ENCODE measurements around the gene CTNNA3.

The CTNNA3 gene

DNA sequence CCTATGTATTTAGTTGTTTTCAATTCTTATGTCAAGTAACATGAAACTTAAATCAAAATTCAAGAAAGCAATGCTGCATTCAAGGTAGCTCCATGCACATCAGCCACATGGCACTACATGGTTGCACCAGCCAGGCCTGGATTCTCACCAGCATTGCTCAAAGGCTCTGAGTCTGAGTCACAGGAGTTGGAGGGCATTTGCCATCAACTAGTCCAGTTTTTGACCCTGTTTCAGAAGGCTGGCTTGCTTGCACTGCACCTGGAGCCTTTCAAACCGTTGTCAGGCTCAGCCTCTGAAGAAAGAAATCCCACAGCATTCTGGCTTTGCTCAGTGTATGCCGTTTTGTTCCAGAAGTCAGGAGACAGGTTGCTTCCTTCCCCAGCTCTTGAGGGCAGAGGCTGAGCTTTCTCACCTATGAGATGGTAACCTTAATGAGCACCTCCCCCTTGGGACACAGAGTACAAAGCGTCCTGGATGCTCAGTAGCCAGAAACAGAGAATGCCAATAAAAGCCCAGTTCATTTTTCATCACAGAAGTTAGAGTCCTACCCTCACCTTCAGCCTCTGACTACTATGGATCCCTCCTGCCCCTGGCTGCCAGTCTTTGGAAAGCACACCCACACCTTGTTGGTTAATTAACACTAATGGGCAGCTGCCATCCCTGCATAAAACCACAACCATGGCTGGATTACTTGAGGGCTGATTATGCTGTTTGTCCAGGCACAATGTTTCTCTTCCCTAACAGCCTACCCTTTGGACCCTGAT lies 1058.5 kb downstream of the CTNNA3 start:
- H3K9me3 ChIP-seq (replicated peaks; ENCODE audit: low read length): no peaks in the 10 kb centered on the region
- no peaks in the 10 kb centered on the region for H3K27me3 ChIP-seq (ENCODE audit: control insufficient read depth, insufficient read depth, low read length)
- no peaks in the 10 kb centered on the region for H3K36me3 ChIP-seq (ENCODE audit: insufficient read depth, low read length)
- H3K4me2 ChIP-seq (ENCODE audit: low read length): no peak overlapping the region
- no peak overlapping the region for H3K4me3 ChIP-seq (ENCODE audit: low read length)
- H3K4me1 ChIP-seq (ENCODE audit: control insufficient read depth, insufficient read depth, low read length): peaks cover 45% of the 10 kb centered on the region
- H3K9ac ChIP-seq (ENCODE audit: low read depth, low read length): no peak overlapping the region

DNA sequence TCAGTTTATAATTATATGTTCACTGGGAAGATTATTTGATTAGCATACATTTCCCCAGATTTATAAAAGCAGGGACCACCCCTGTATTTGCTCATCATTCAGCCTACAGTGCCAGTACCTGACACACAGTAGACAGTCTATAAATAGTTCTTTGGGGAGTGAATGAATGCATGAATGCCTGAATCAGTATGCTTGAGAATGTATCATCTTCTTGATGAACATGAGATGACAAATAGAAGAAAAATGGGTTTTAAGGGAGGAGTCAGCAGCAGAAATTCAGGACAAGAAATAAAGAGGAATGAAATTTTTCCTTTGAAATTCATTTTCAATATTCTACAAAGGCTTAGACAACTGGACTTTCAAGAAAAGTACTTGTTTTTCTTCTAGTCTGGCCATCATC lies 1066.0 kb downstream of the CTNNA3 start:
- H3K4me1 ChIP-seq (ENCODE audit: control insufficient read depth, insufficient read depth, low read length): peaks cover 15% of the 10 kb centered on the region
- H3K36me3 ChIP-seq (ENCODE audit: insufficient read depth, low read length): no peaks in the 10 kb centered on the region
- no peak overlapping the region for H3K9ac ChIP-seq (ENCODE audit: low read depth, low read length)
- H3K4me3 ChIP-seq (ENCODE audit: low read length): no peak overlapping the region
- H3K9me3 ChIP-seq (replicated peaks; ENCODE audit: low read length): no peaks in the 10 kb centered on the region
- H3K27me3 ChIP-seq (ENCODE audit: control insufficient read depth, insufficient read depth, low read length): no peaks in the 10 kb centered on the region
- H3K4me2 ChIP-seq (ENCODE audit: low read length): peak overlapping the region; percentile 25

DNA sequence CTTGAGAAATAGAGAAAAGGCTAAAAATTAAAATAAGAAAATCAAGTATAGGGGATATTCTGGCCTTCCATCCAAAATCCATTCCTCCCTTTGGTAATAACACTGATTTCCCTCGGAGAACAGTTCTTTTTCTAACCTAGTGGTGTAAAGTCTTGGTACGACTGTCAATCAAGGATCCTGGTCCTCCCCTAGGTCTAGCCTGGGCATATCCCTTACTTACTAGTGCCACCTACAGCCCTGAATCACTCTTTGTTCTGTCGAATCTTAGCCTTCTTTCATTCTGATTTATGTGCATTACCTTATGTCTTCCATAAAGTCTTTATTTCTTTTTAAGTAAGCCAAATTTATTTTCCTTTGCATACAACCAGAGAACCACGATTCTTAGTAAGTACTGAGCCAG lies 1068.8 kb downstream of the CTNNA3 start:
- H3K27me3 ChIP-seq (ENCODE audit: control insufficient read depth, insufficient read depth, low read length): no peaks in the 10 kb centered on the region
- H3K9ac ChIP-seq (ENCODE audit: low read depth, low read length): no peak overlapping the region
- H3K4me2 ChIP-seq (ENCODE audit: low read length): no peak overlapping the region
- H3K4me3 ChIP-seq (ENCODE audit: low read length): no peak overlapping the region
- H3K4me1 ChIP-seq (ENCODE audit: control insufficient read depth, insufficient read depth, low read length): peaks cover 15% of the 10 kb centered on the region
- H3K36me3 ChIP-seq (ENCODE audit: insufficient read depth, low read length): no peaks in the 10 kb centered on the region
- no peaks in the 10 kb centered on the region for H3K9me3 ChIP-seq (replicated peaks; ENCODE audit: low read length)

GRCh38 chr10:66625709-66626590 lies 1070.0 kb downstream of the CTNNA3 start:
- Histone ChIP-seq H3K4me3 (ENCODE audit: low read length) (no peak overlapping the region), H3K4me2 (ENCODE audit: low read length) (no peak overlapping the region), H3K4me1 (ENCODE audit: control insufficient read depth, insufficient read depth, low read length) (peaks cover 15% of the 10 kb centered on the region), H3K36me3 (ENCODE audit: insufficient read depth, low read length) (no peaks in the 10 kb centered on the region), H3K27me3 (ENCODE audit: control insufficient read depth, insufficient read depth, low read length) (no peaks in the 10 kb centered on the region), H3K9ac (ENCODE audit: low read depth, low read length) (no peak overlapping the region), H3K9me3 (replicated peaks; ENCODE audit: low read length) (no peaks in the 10 kb centered on the region)

- Histone ChIP-seq H3K9ac (ENCODE audit: low read depth, low read length) (no peak overlapping the region), H3K4me3 (ENCODE audit: low read length) (no peak overlapping the region), H3K4me2 (ENCODE audit: low read length) (no peak overlapping the region), H3K4me1 (ENCODE audit: control insufficient read depth, insufficient read depth, low read length) (peaks cover 5% of the 10 kb centered on the region), H3K36me3 (ENCODE audit: insufficient read depth, low read length) (no peaks in the 10 kb centered on the region), H3K9me3 (replicated peaks; ENCODE audit: low read length) (no peaks in the 10 kb centered on the region), H3K27me3 (ENCODE audit: control insufficient read depth, insufficient read depth, low read length) (no peaks in the 10 kb centered on the region)
Measured at GRCh38 chr10:66622050-66622449, 1073.9 kb downstream of the CTNNA3 start.

GRCh38 chr10:66604195-66604594 lies 1091.8 kb downstream of the CTNNA3 start:
- no peak overlapping the region for H3K4me2 ChIP-seq (ENCODE audit: low read length)
- no peaks in the 10 kb centered on the region for H3K4me1 ChIP-seq (ENCODE audit: control insufficient read depth, insufficient read depth, low read length)
- H3K9me3 ChIP-seq (replicated peaks; ENCODE audit: low read length): no peaks in the 10 kb centered on the region
- no peak overlapping the region for H3K4me3 ChIP-seq (ENCODE audit: low read length)
- H3K9ac ChIP-seq (ENCODE audit: low read depth, low read length): no peak overlapping the region
- no peaks in the 10 kb centered on the region for H3K36me3 ChIP-seq (ENCODE audit: insufficient read depth, low read length)
- H3K27me3 ChIP-seq (ENCODE audit: control insufficient read depth, insufficient read depth, low read length): no peaks in the 10 kb centered on the region

DNA sequence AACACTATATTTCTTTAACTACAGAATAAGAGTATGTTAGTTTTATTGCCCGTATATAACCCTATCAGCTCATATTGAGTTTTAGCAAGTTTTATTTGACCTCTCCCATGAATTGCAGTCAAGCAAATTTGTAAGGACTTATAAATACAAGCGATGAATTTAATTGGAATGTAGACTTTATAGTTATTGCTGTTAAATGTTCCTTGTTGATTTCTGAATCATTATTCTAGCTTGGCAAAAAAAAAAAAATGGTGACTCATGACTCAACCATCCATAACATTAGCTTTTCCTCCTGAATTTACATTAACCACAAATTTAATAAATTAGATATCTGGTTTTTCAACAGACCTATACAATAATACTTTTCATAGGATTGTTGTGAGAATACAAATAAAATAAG lies 1104.1 kb downstream of the CTNNA3 start:
- peak overlapping the region; percentile 51 for H3K4me2 ChIP-seq (ENCODE audit: low read length)
- no peaks in the 10 kb centered on the region for H3K27me3 ChIP-seq (ENCODE audit: control insufficient read depth, insufficient read depth, low read length)
- H3K36me3 ChIP-seq (ENCODE audit: insufficient read depth, low read length): no peaks in the 10 kb centered on the region
- H3K4me3 ChIP-seq (ENCODE audit: low read length): no peak overlapping the region
- no peaks in the 10 kb centered on the region for H3K9me3 ChIP-seq (replicated peaks; ENCODE audit: low read length)
- no peak overlapping the region for H3K9ac ChIP-seq (ENCODE audit: low read depth, low read length)
- H3K4me1 ChIP-seq (ENCODE audit: control insufficient read depth, insufficient read depth, low read length): peaks cover 11% of the 10 kb centered on the region

- no peak overlapping the region for H3K9ac ChIP-seq (ENCODE audit: low read depth, low read length)
- H3K36me3 ChIP-seq (ENCODE audit: insufficient read depth, low read length): no peaks in the 10 kb centered on the region
- no peak overlapping the region for H3K4me2 ChIP-seq (ENCODE audit: low read length)
- no peaks in the 10 kb centered on the region for H3K27me3 ChIP-seq (ENCODE audit: control insufficient read depth, insufficient read depth, low read length)
- peaks cover 11% of the 10 kb centered on the region for H3K4me1 ChIP-seq (ENCODE audit: control insufficient read depth, insufficient read depth, low read length)
- no peak overlapping the region for H3K4me3 ChIP-seq (ENCODE audit: low read length)
- H3K9me3 ChIP-seq (replicated peaks; ENCODE audit: low read length): no peaks in the 10 kb centered on the region
Measured at GRCh38 chr10:66587680-66588050, 1108.3 kb downstream of the CTNNA3 start.

- Histone ChIP-seq H3K36me3 (ENCODE audit: insufficient read depth, low read length) (no peaks in the 10 kb centered on the region), H3K9ac (ENCODE audit: low read depth, low read length) (no peak overlapping the region), H3K4me1 (ENCODE audit: control insufficient read depth, insufficient read depth, low read length) (peaks cover 7% of the 10 kb centered on the region), H3K4me3 (ENCODE audit: low read length) (no peak overlapping the region), H3K27me3 (ENCODE audit: control insufficient read depth, insufficient read depth, low read length) (no peaks in the 10 kb centered on the region), H3K9me3 (replicated peaks; ENCODE audit: low read length) (no peaks in the 10 kb centered on the region), H3K4me2 (ENCODE audit: low read length) (no peak overlapping the region)
Measured at GRCh38 chr10:66586897-66587679, 1108.9 kb downstream of the CTNNA3 start.

GRCh38 chr10:66586073-66586472 lies 1109.9 kb downstream of the CTNNA3 start:
- Histone ChIP-seq H3K4me2 (ENCODE audit: low read length) (no peak overlapping the region), H3K9me3 (replicated peaks; ENCODE audit: low read length) (no peaks in the 10 kb centered on the region), H3K27me3 (ENCODE audit: control insufficient read depth, insufficient read depth, low read length) (no peaks in the 10 kb centered on the region), H3K9ac (ENCODE audit: low read depth, low read length) (no peak overlapping the region), H3K4me1 (ENCODE audit: control insufficient read depth, insufficient read depth, low read length) (no peaks in the 10 kb centered on the region), H3K36me3 (ENCODE audit: insufficient read depth, low read length) (no peaks in the 10 kb centered on the region), H3K4me3 (ENCODE audit: low read length) (no peak overlapping the region)

DNA sequence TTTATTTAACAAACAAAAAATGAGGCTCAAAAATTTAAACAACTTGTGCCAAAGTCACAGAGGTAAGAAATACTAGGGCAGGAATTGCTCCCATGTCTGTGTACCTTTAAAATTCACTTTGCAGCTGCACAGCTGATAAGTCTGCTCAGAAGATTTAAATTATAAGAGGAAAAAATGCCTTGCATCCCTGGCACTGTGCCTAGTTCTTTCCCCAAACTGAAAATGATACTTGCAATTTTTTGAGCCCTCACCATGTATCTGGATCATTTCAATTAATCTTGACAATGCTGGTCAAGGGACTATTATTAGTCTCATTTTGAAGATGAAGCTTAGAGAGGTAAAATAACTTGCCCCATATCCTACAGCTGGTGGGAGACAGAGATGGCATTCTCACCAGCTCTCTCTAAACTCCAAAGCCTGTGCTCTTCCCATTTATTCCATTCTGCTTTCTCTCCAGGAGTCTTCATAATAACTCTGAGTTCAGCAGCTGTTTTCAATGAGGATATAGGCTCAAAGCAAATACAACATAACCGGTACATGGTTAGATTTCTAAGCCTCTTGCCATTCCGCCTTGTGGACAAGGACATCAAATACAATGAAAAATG lies 1120.6 kb downstream of the CTNNA3 start:
- Histone ChIP-seq H3K36me3 (ENCODE audit: insufficient read depth, low read length) (no peaks in the 10 kb centered on the region), H3K4me2 (ENCODE audit: low read length) (no peak overlapping the region), H3K27me3 (ENCODE audit: control insufficient read depth, insufficient read depth, low read length) (no peaks in the 10 kb centered on the region), H3K9me3 (replicated peaks; ENCODE audit: low read length) (no peaks in the 10 kb centered on the region), H3K4me3 (ENCODE audit: low read length) (no peak overlapping the region), H3K4me1 (ENCODE audit: control insufficient read depth, insufficient read depth, low read length) (no peaks in the 10 kb centered on the region), H3K9ac (ENCODE audit: low read depth, low read length) (no peak overlapping the region)

Data from skeletal muscle satellite cell (primary cell).